NCI-H187 treated with DMSO at 0.1 percent for 48 hours (cell line): ENCODE results near the gene PRF1.
A peak's percentile ranks its signal among the peaks of the same experiment; 100 is the strongest.
"Not testable (repeated sequence)": the region's sequence is repeated elsewhere in the genome, so short reads cannot be mapped to it uniquely, and the experiment has no call there.

ENCODE experiments used
- DNase-seq: peaks from one replicate; lab custom pipeline; 2025; lab: John Stamatoyannopoulos, UW

The PRF1 gene

GRCh38 chr10:70593513-70593890 lies 9.0 kb downstream of the PRF1 start:
- no peak for DNase-seq

- no peak for DNase-seq
These were observed 9.6 kb downstream of the PRF1 start for GRCh38 chr10:70592746-70593512.

- DNase-seq, result no peak
These were observed 10.3 kb downstream of the PRF1 start for GRCh38 chr10:70592186-70592735.

GRCh38 chr10:70590655-70591416 lies 11.7 kb downstream of the PRF1 start:
- DNase-seq, result no peak

GRCh38 chr10:70589762-70590654 lies 12.5 kb downstream of the PRF1 start:
- DNase-seq, result no peak

- no peak for DNase-seq
These were observed 13.5 kb downstream of the PRF1 start for GRCh38 chr10:70588859-70589570.

GRCh38 chr10:70588255-70588654 lies 14.3 kb downstream of the PRF1 start:
- DNase-seq, result no peak

GRCh38 chr10:70587045-70587658 lies 15.4 kb downstream of the PRF1 start:
- no peak for DNase-seq

GRCh38 chr10:70586348-70586930 lies 16.1 kb downstream of the PRF1 start:
- DNase-seq, result no peak

- DNase-seq, result peak; percentile 39
These were observed 16.9 kb downstream of the PRF1 start for GRCh38 chr10:70585578-70586169.

GRCh38 chr10:70584909-70585544 lies 17.5 kb downstream of the PRF1 start:
- DNase-seq, result peak; percentile 84

GRCh38 chr10:70584366-70584765 lies 18.2 kb downstream of the PRF1 start:
- DNase-seq, result no peak

GRCh38 chr10:70583669-70584037 lies 18.9 kb downstream of the PRF1 start:
- DNase-seq, result no peak

- no peak for DNase-seq
These were observed 19.5 kb downstream of the PRF1 start for GRCh38 chr10:70582793-70583668.

GRCh38 chr10:70581176-70581575 lies 21.4 kb downstream of the PRF1 start:
- DNase-seq, result not testable (repeated sequence)

- DNase-seq, result no peak
These were observed 23.1 kb downstream of the PRF1 start for GRCh38 chr10:70579234-70580002.

- DNase-seq, result no peak
These were observed 24.1 kb downstream of the PRF1 start for GRCh38 chr10:70578371-70578947.
